Ectodermal cell (in vitro differentiated cells): ENCODE data around the gene STX4.

Experiments
- H3K27ac ChIP-seq: 2 replicates; pipeline ENCODE4 v1.7.0; 2013; ENCODE audit warnings: mild to moderate bottlenecking, low read depth, low read length; ENCODE audit not compliant: insufficient read depth, poor library complexity, severe bottlenecking
- H3K27me3 ChIP-seq: 2 replicates; pipeline ENCODE4 v1.7.0; 2013; ENCODE audit warnings: mild to moderate bottlenecking, low read length; ENCODE audit not compliant: insufficient read depth, control insufficient read depth, poor library complexity, severe bottlenecking
- H3K36me3 ChIP-seq: one replicate; pipeline ENCODE4 v1.7.0; 2013; ENCODE audit warnings: low read length; ENCODE audit not compliant: control insufficient read depth, insufficient read depth
- H3K4me1 ChIP-seq: one replicate; pipeline ENCODE4 v1.7.0; 2013; ENCODE audit warnings: low read length; ENCODE audit not compliant: control insufficient read depth, insufficient read depth
- H3K4me3 ChIP-seq: 2 replicates; pipeline ENCODE4 v1.7.0; 2013; ENCODE audit warnings: low read depth, low read length, control low read depth; ENCODE audit not compliant: insufficient read depth
- H3K9me3 ChIP-seq: 2 replicates; pipeline ENCODE4 v1.7.0; 2013; ENCODE audit warnings: mild to moderate bottlenecking, low read length, moderate library complexity; ENCODE audit not compliant: control insufficient read depth
- WGBS, 2 experiments: methylation state at CpG; one replicate each; pipeline ENCODE4 v1.1.7; 2013; ENCODE audit warnings: missing lambda C conversion rate in 2 of 2; 5-methylcytosine and 5-hydroxymethylcytosine counted together

Gene STX4

DNA sequence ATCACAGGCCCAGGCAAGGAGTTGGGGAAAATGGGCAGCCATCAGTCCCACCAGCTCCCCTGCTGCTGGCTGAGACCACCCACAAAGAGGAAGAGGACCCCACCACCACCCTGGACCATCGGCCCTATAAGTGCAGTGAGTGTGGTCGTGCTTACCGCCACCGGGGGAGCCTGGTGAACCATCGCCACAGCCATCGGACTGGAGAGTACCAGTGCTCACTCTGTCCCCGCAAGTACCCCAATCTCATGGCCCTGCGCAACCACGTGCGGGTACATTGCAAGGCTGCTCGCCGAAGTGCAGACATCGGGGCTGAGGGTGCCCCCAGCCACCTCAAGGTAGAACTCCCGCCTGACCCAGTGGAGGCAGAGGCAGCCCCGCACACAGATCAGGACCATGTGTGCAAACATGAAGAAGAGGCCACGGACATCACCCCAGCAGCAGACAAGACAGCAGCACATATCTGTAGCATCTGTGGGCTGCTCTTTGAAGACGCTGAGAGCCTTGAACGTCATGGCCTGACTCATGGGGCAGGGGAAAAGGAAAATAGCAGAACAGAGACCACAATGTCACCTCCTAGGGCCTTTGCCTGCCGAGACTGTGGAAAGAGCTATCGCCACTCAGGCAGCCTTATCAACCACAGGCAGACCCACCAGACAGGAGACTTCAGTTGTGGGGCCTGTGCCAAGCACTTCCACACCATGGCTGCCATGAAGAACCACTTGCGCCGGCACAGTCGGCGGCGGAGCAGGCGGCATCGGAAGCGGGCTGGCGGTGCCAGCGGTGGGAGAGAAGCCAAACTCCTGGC, 44.4 kb downstream of the STX4 start:
- peaks cover 57% of the 10 kb centered on the region for H3K36me3 ChIP-seq
- H3K4me1 ChIP-seq = peaks cover 5% of the 10 kb centered on the region
- no peak overlapping the region for H3K27ac ChIP-seq
- H3K9me3 ChIP-seq = no peaks in the 10 kb centered on the region
- no peaks in the 10 kb centered on the region for H3K27me3 ChIP-seq
- 95 to 97% methylated on average over 30 of the region's 30 CpGs for WGBS, 2 experiments
- H3K4me3 ChIP-seq = no peak overlapping the region

DNA sequence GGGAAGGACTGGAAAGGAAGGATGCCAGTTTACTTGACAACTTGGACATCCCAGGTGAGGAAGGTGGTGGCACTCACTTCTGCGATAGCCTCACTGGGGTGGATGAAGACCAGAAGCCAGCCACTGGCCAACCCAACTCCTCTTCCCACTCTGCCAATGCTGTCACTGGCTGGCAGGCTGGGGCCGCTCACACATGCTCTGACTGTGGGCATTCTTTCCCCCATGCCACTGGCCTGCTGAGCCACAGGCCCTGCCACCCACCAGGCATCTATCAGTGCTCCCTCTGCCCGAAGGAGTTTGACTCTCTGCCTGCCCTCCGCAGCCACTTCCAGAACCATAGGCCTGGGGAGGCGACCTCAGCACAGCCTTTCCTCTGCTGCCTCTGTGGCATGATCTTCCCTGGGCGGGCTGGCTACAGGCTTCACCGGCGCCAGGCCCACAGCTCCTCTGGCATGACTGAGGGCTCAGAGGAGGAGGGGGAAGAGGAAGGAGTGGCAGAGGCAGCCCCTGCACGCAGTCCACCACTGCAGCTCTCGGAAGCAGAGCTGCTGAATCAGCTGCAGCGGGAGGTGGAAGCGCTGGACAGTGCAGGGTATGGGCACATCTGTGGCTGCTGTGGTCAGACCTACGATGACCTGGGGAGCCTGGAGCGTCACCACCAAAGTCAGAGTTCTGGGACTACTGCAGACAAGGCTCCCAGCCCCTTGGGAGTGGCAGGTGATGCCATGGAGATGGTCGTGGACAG, 45.4 kb downstream of the STX4 start:
- no peaks in the 10 kb centered on the region for H3K9me3 ChIP-seq
- H3K27ac ChIP-seq = no peak overlapping the region
- H3K27me3 ChIP-seq = no peaks in the 10 kb centered on the region
- H3K36me3 ChIP-seq = peaks cover 57% of the 10 kb centered on the region
- H3K4me3 ChIP-seq = no peak overlapping the region
- H3K4me1 ChIP-seq = peaks cover 5% of the 10 kb centered on the region
- 95 to 96% methylated on average over 15 of the region's 15 CpGs for WGBS, 2 experiments

DNA sequence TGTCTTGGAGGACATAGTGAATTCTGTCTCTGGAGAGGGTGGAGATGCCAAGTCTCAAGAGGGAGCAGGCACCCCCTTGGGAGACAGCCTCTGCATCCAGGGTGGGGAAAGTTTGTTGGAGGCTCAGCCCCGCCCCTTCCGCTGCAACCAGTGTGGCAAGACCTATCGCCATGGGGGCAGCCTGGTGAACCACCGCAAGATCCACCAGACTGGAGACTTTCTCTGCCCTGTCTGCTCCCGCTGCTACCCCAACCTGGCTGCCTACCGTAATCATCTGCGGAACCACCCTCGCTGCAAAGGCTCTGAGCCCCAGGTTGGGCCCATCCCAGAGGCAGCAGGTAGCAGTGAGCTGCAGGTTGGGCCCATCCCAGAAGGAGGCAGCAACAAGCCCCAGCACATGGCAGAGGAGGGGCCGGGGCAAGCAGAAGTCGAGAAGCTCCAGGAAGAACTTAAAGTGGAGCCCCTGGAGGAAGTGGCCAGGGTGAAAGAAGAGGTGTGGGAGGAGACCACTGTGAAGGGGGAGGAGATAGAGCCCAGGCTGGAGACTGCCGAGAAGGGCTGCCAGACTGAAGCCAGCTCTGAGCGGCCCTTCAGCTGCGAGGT, 46.1 kb downstream of the STX4 start:
- Histone ChIP-seq H3K27me3 (no peaks in the 10 kb centered on the region), H3K4me1 (peaks cover 5% of the 10 kb centered on the region), H3K9me3 (no peaks in the 10 kb centered on the region), H3K4me3 (no peak overlapping the region), H3K36me3 (peaks cover 57% of the 10 kb centered on the region), H3K27ac (no peak overlapping the region)
- WGBS, 2 experiments = 94% methylated on average over 13 of the region's 13 CpGs

DNA sequence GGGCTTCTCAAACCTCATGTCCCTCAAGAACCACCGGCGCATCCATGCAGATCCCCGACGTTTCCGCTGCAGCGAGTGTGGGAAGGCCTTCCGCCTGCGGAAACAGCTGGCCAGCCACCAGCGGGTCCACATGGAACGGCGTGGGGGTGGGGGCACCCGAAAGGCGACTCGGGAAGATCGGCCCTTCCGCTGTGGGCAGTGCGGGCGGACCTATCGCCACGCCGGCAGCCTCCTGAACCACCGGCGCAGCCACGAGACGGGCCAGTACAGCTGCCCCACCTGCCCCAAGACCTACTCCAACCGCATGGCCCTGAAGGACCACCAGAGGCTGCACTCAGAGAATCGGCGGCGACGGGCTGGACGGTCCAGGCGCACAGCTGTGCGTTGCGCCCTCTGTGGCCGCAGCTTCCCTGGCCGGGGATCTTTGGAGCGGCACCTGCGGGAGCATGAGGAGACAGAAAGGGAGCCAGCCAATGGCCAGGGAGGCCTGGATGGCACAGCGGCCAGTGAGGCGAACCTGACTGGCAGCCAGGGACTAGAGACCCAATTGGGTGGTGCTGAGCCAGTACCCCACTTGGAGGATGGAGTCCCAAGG, 46.8 kb downstream of the STX4 start:
- Histone ChIP-seq H3K9me3 (no peaks in the 10 kb centered on the region), H3K36me3 (peaks cover 57% of the 10 kb centered on the region), H3K27ac (no peak overlapping the region), H3K4me3 (no peak overlapping the region), H3K4me1 (peaks cover 1% of the 10 kb centered on the region), H3K27me3 (no peaks in the 10 kb centered on the region)
- 96 to 97% methylated on average over 40 of the region's 40 CpGs for WGBS, 2 experiments

DNA sequence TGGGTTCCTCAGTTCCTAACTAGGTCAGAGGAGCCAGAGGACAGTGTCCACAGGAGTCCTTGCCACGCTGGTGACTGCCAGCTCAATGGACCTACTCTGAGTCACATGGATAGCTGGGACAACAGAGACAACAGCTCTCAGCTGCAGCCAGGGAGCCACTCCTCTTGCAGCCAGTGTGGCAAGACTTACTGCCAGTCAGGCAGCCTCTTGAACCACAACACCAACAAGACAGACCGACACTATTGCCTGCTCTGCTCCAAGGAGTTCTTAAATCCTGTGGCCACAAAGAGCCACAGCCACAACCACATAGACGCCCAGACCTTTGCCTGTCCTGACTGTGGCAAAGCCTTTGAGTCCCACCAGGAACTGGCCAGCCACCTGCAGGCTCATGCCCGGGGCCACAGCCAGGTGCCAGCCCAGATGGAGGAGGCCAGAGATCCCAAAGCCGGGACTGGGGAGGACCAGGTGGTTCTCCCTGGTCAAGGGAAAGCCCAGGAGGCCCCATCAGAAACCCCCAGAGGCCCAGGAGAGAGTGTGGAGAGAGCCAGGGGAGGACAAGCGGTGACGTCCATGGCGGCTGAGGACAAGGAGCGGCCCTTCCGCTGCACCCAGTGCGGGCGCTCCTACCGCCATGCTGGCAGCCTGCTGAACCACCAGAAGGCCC, 47.5 kb downstream of the STX4 start:
- WGBS, 2 experiments = 96% methylated on average over 13 of the region's 13 CpGs
- Histone ChIP-seq H3K9me3 (no peaks in the 10 kb centered on the region), H3K4me3 (no peak overlapping the region), H3K36me3 (peaks cover 57% of the 10 kb centered on the region), H3K27me3 (no peaks in the 10 kb centered on the region), H3K4me1 (no peaks in the 10 kb centered on the region), H3K27ac (no peak overlapping the region)

DNA sequence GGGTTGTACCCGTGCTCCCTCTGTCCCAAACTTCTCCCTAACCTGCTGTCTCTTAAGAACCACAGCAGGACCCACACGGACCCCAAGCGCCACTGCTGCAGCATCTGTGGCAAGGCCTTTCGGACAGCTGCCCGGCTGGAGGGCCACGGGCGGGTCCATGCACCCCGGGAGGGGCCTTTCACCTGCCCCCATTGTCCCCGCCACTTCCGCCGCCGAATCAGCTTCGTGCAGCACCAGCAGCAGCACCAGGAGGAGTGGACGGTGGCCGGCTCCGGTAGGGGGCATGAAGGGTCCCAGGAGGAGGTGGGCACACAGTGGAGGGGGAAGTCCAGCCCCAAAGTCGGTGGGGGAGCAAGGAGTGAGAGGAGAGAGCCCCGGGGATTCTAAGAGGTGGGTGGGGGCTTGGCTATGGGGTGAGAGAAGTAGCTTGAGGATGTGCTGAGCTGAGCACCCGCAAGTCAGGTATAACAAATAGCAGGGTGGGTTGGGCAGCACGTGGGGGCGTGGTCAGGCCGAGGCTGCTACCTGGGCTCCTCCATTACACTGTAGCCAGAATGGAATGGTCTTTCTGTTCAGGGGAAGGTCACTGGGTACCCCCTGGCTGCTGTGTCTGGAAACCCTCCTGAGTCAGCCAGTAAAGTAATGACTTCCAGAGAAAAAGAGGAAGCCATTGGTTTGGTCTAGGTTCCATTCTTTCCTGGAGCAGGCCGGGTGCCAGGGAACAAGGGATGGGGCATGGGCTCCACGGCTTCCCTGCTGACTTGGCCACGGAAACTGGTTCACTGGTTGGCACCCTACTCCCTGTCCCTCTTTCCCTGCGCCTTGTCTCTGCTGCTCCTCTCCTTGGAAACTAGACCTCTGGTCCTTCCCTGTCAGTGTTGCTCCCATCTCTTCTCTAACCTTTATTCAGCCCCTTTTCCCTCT, 48.3 kb downstream of the STX4 start:
- H3K4me3 ChIP-seq = no peak overlapping the region
- no peaks in the 10 kb centered on the region for H3K27me3 ChIP-seq
- H3K9me3 ChIP-seq = no peaks in the 10 kb centered on the region
- H3K4me1 ChIP-seq = no peaks in the 10 kb centered on the region
- peaks cover 49% of the 10 kb centered on the region for H3K36me3 ChIP-seq
- WGBS, 2 experiments = 94 to 95% methylated on average over 26 of the region's 26 CpGs
- H3K27ac ChIP-seq = no peak overlapping the region

DNA sequence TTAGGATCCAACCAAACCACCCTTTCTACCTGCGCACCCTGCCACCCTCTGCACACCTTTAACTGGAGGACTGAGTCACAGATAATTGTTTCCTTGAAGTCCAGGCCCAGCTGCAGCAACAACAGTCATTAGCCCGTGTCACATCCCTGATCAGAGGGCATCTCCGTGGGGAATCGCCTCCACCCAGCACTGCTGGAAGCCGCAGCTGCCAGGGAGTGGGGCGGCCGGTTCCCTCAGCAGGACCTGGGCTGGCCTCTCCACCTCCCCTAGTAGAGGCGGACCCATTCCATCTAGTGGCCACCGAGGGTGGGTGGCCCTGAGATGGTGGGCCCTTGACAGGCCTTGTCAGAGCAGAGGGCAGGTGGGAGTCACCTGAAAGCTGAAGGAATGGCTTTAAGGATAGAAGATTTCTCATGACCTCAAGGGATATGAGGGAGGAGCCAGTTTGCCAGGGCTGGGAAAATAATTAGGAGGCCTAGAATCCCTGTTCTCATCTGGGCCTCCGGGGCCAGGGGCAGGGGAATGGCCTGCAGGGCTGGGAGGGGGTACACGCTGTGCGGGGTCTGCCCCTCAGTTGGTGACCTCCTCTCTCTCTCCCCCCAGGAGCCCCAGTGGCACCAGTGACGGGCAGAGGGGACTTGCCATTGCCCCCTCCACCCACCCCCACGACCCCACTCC, 49.1 kb downstream of the STX4 start:
- WGBS, 2 experiments = 88 to 93% methylated on average over 14 of the region's 14 CpGs
- Histone ChIP-seq H3K9me3 (no peaks in the 10 kb centered on the region), H3K4me3 (no peak overlapping the region), H3K36me3 (peaks cover 40% of the 10 kb centered on the region), H3K4me1 (no peaks in the 10 kb centered on the region), H3K27me3 (no peaks in the 10 kb centered on the region), H3K27ac (no peak overlapping the region)

DNA sequence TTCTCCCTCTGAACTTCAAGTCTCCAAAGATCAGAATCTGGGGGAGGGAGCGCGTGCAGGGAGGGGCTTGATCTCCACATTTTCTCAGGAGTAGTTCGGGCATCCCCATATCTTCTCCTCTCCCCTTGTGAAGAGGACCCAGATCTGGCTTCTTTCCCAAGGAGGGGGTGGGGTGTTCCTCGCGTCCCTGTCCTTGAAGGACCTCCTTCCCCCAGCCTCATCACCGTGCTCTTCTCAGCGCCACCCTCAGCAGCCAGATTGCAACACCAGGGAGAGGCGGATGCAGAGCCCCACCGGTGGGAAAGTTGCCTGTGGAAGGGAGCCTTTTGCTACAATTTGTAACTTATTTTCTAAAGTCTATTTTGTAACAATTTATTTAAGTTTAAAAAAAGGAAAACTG, 49.7 kb downstream of the STX4 start:
- Histone ChIP-seq H3K27me3 (no peaks in the 10 kb centered on the region), H3K4me3 (no peak overlapping the region), H3K36me3 (peaks cover 35% of the 10 kb centered on the region), H3K27ac (no peak overlapping the region), H3K4me1 (no peaks in the 10 kb centered on the region), H3K9me3 (no peaks in the 10 kb centered on the region)
- 88 to 91% methylated on average over 9 of the region's 9 CpGs for WGBS, 2 experiments

DNA sequence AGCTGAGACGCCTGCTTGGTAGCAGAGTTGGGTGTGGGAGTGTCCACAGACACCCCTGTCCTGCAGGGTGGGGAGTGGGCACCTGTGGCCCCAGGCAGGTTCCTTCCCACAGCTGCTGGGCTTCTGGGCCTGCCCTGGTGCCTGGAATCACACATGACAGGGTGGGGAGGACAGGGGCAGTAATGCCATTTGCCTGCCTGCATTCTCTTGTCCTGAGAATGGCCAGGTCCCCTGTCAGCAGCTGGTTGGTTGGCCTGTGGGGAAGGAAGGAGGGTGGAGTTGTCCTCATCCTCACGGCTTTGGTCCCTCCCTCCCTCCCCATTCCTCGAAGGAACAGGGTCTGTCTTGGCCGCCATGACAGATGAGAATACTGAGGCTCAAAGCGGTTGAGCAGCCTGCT, 50.2 kb downstream of the STX4 start:
- Histone ChIP-seq H3K36me3 (peaks cover 30% of the 10 kb centered on the region), H3K27me3 (no peaks in the 10 kb centered on the region), H3K9me3 (no peaks in the 10 kb centered on the region), H3K27ac (no peak overlapping the region), H3K4me3 (no peak overlapping the region), H3K4me1 (no peaks in the 10 kb centered on the region)
- WGBS, 2 experiments = 91 to 95% methylated on average over 5 of the region's 5 CpGs
